Hematopoietic multipotent progenitor cell (in vitro differentiated cells): Measurements from ENCODE around the gene CHST7. TPM values are rescaled to one million over a fixed set of nuclear protein-coding genes. Genes with fewer than 3 reads are reported as not detected.

Source experiments
- DNase-seq, 3 donors: peaks; one replicate each; pipeline ENCODE4 v3.0.0-alpha.2; 2011 to 2015; ENCODE audit warnings: low read depth in 2 of 3, low spot score in 2 of 3
- total RNA-seq: library from RNA; depleted of rRNA; stranded (reverse); fragments of >200 nt; gene quantifications from one replicate; pipeline ENCODE4 v1.2.3, GENCODE V29; 2012

The CHST7 gene
- total RNA-seq, 1 donor, result 6.7 TPM

GRCh38 chrX:46572340-46572936, 1.1 kb upstream of the CHST7 start:
- DNase-seq, result peak in 1 of 3 donors; percentile 51

GRCh38 chrX:46573892-46574773, 568 bp downstream of the CHST7 start:
- DNase-seq, result peak; percentile 37 to 54 (median 37)

- DNase-seq, result peak; percentile 32 to 37 (median 33)
Observed at GRCh38 chrX:46574774-46575381, 1.3 kb downstream of the CHST7 start.

GRCh38 chrX:46575586-46575985, 2.0 kb downstream of the CHST7 start:
- no peak for DNase-seq

GRCh38 chrX:46575991-46576392, 2.4 kb downstream of the CHST7 start:
- DNase-seq, result no peak

- DNase-seq, result no peak
Observed at GRCh38 chrX:46576458-46576857, 2.9 kb downstream of the CHST7 start.

- DNase-seq, result no peak
Observed at GRCh38 chrX:46577221-46578005, 3.8 kb downstream of the CHST7 start.

GRCh38 chrX:46579250-46579649, 5.7 kb downstream of the CHST7 start:
- DNase-seq, result no peak

GRCh38 chrX:46580613-46581012, 7.0 kb downstream of the CHST7 start:
- no peak for DNase-seq

- DNase-seq, result no peak
Observed at GRCh38 chrX:46582325-46582724, 8.8 kb downstream of the CHST7 start.

GRCh38 chrX:46582966-46583365, 9.4 kb downstream of the CHST7 start:
- DNase-seq, result no peak

- no peak for DNase-seq
Observed at GRCh38 chrX:46584736-46585135, 11.2 kb downstream of the CHST7 start.

- DNase-seq, result no peak
Observed at GRCh38 chrX:46587158-46587557, 13.6 kb downstream of the CHST7 start.

- DNase-seq, result no peak
Observed at GRCh38 chrX:46587753-46588171, 14.2 kb downstream of the CHST7 start.

GRCh38 chrX:46588263-46588662, 14.7 kb downstream of the CHST7 start:
- DNase-seq, result peak in 1 of 3 donors; percentile 30

GRCh38 chrX:46589977-46590723, 16.6 kb downstream of the CHST7 start:
- DNase-seq, result no peak

- DNase-seq, result no peak
Observed at GRCh38 chrX:46595084-46595483, 21.5 kb downstream of the CHST7 start.

GRCh38 chrX:46597208-46597607, 23.6 kb downstream of the CHST7 start:
- no peak for DNase-seq

GRCh38 chrX:46597771-46598170, 24.2 kb downstream of the CHST7 start:
- DNase-seq, result no peak

GRCh38 chrX:46599051-46599560, 25.5 kb downstream of the CHST7 start:
- no peak for DNase-seq
